AML-193 (cell line): ENCODE results near the gene IQSEC1.

Source experiments
- DNase-seq, 2 experiments: peaks; one replicate each; lab custom pipeline; 2025; lab: John Stamatoyannopoulos, UW

IQSEC1 gene

GRCh38 chr3:12954180-12954579 lies 119.0 kb downstream of the IQSEC1 start:
- no peak for DNase-seq

GRCh38 chr3:12953201-12953995 lies 119.8 kb downstream of the IQSEC1 start:
- no peak for DNase-seq

- no peak for DNase-seq
Observed at GRCh38 chr3:12952343-12953200, 120.7 kb downstream of the IQSEC1 start.

GRCh38 chr3:12948891-12949711 lies 124.1 kb downstream of the IQSEC1 start:
- peak; percentile 64 to 66 for DNase-seq

GRCh38 chr3:12948371-12948770 lies 124.9 kb downstream of the IQSEC1 start:
- no peak for DNase-seq

GRCh38 chr3:12947504-12948369 lies 125.5 kb downstream of the IQSEC1 start:
- DNase-seq, result no peak

- DNase-seq, result no peak
Observed at GRCh38 chr3:12946649-12947316, 126.4 kb downstream of the IQSEC1 start.

- no peak for DNase-seq
Observed at GRCh38 chr3:12946251-12946648, 127.0 kb downstream of the IQSEC1 start.

- DNase-seq, result no peak
Observed at GRCh38 chr3:12944849-12945248, 128.4 kb downstream of the IQSEC1 start.

- DNase-seq, result no peak
Observed at GRCh38 chr3:12944413-12944812, 128.8 kb downstream of the IQSEC1 start.

GRCh38 chr3:12943124-12944021 lies 129.9 kb downstream of the IQSEC1 start:
- DNase-seq, result no peak

GRCh38 chr3:12941495-12942023 lies 131.7 kb downstream of the IQSEC1 start:
- no peak for DNase-seq

GRCh38 chr3:12940854-12941253 lies 132.4 kb downstream of the IQSEC1 start:
- no peak for DNase-seq

- no peak for DNase-seq
Observed at GRCh38 chr3:12939137-12939536, 134.1 kb downstream of the IQSEC1 start.

- no peak for DNase-seq
Observed at GRCh38 chr3:12938258-12938711, 134.9 kb downstream of the IQSEC1 start.

GRCh38 chr3:12935861-12936830 lies 137.1 kb downstream of the IQSEC1 start:
- no peak for DNase-seq

- DNase-seq, result no peak
Observed at GRCh38 chr3:12935023-12935860, 138.0 kb downstream of the IQSEC1 start.
